HL-60/S4 (cell line): ENCODE results near the gene AGAP4.
"Not testable (repeated sequence)": the region's sequence is repeated elsewhere in the genome, so short reads cannot be mapped to it uniquely, and the experiment has no call there.

Experiments used
- in situ Hi-C: fragments of 300-500 bp; cut with MboI; formaldehyde crosslinking; loops from 2 replicates; pipeline ENCODE4 v1.14.3; 2022; ENCODE audit warnings: low sequenced_read_pairs

Gene AGAP4

GRCh38 chr10:45847400-45847799 lies at the start of gene AGAP4:
Gene AGAP4, minus strand, starts transcription at chr10:45847500. Its CDS starts 153 bp downstream, at chr10:45847347.
- in situ Hi-C loops, result not testable (repeated sequence)

- in situ Hi-C loops, result not testable (repeated sequence)
These were observed 43.4 kb upstream of the AGAP4 start for GRCh38 chr10:45890721-45891120.

GRCh38 chr10:45889539-45890230 lies 42.4 kb upstream of the AGAP4 start:
- in situ Hi-C loops, result not testable (repeated sequence)

GRCh38 chr10:45882880-45883279 lies 35.6 kb upstream of the AGAP4 start:
- in situ Hi-C loops, result not testable (repeated sequence)

- in situ Hi-C loops, result not testable (repeated sequence)
These were observed 18.1 kb upstream of the AGAP4 start for GRCh38 chr10:45865404-45865803.

GRCh38 chr10:45864264-45864663 lies 17.0 kb upstream of the AGAP4 start:
- in situ Hi-C loops, result not testable (repeated sequence)

- in situ Hi-C loops, result not testable (repeated sequence)
These were observed 16.3 kb upstream of the AGAP4 start for GRCh38 chr10:45863632-45864031.

- in situ Hi-C loops, result not testable (repeated sequence)
These were observed 10.6 kb upstream of the AGAP4 start for GRCh38 chr10:45857931-45858330.

- in situ Hi-C loops, result not testable (repeated sequence)
These were observed 1.2 kb upstream of the AGAP4 start for GRCh38 chr10:45848467-45848866.

- in situ Hi-C loops, result not testable (repeated sequence)
These were observed 24.4 kb downstream of the AGAP4 start for GRCh38 chr10:45822918-45823317.

GRCh38 chr10:45820107-45820830 lies 27.0 kb downstream of the AGAP4 start:
- in situ Hi-C loops, result not testable (repeated sequence)

- in situ Hi-C loops, result no loop called here
These were observed 27.7 kb downstream of the AGAP4 start for GRCh38 chr10:45819552-45819951.

- in situ Hi-C loops, result no loop called here
These were observed 29.4 kb downstream of the AGAP4 start for GRCh38 chr10:45817912-45818311.

GRCh38 chr10:45817130-45817859 lies 30.0 kb downstream of the AGAP4 start:
- in situ Hi-C loops, result no loop called here

GRCh38 chr10:45814146-45814545 lies 33.2 kb downstream of the AGAP4 start:
- in situ Hi-C loops, result not testable (repeated sequence)

GRCh38 chr10:45812959-45813358 lies 34.3 kb downstream of the AGAP4 start:
- in situ Hi-C loops, result not testable (repeated sequence)

GRCh38 chr10:45811075-45811474 lies 36.2 kb downstream of the AGAP4 start:
- in situ Hi-C loops, result no loop called here

- in situ Hi-C loops, result no loop called here
These were observed 37.5 kb downstream of the AGAP4 start for GRCh38 chr10:45809837-45810236.

- in situ Hi-C loops, result not testable (repeated sequence)
These were observed 42.3 kb downstream of the AGAP4 start for GRCh38 chr10:45804996-45805395.

GRCh38 chr10:45803060-45804010 lies 44.0 kb downstream of the AGAP4 start:
- in situ Hi-C loops, result not testable (repeated sequence)
